Nephron progenitor cell (in vitro differentiated cells): Measurements from ENCODE around the gene JAZF1.

Experiments
- DNase-seq: peaks from one replicate; pipeline ENCODE4 v3.0.0; 2021
- H3K27ac Mint-ChIP-seq: 2 replicates; pipeline ENCODE4 v1.8.0; 2021; ENCODE audit warnings: mild to moderate bottlenecking, moderate library complexity, mixed read lengths
- H3K27me3 Mint-ChIP-seq: 2 replicates; pipeline ENCODE4 v1.8.0; 2021; ENCODE audit warnings: mild to moderate bottlenecking, low read depth, mixed read lengths; ENCODE audit not compliant: poor library complexity
- H3K36me3 Mint-ChIP-seq: 2 replicates; pipeline ENCODE4 v1.8.0; 2021; ENCODE audit warnings: low read depth, mixed read lengths
- H3K4me1 Mint-ChIP-seq: 2 replicates; pipeline ENCODE4 v1.8.0; 2021; ENCODE audit warnings: mixed read lengths
- H3K4me3 Mint-ChIP-seq: 2 replicates; pipeline ENCODE4 v1.8.0; 2021; ENCODE audit warnings: mild to moderate bottlenecking, moderate library complexity, mixed read lengths
- H3K9me3 Mint-ChIP-seq: 2 replicates; pipeline ENCODE4 v1.8.0; 2021; ENCODE audit warnings: mild to moderate bottlenecking, moderate library complexity, mixed read lengths
- CTCF ChIP-seq: fragments of 200-600 bp; sonication (generic); IDR thresholded peaks from 2 replicates; pipeline ENCODE4 v1.5.0; 2021; ENCODE audit warnings: antibody characterized with exemption

The JAZF1 gene

GRCh38 chr7:27840313-27840712 is 340.3 kb downstream of the JAZF1 start:
- no peak for DNase-seq
- H3K4me3 Mint-ChIP-seq = no peak overlapping the region

GRCh38 chr7:27839099-27839498 is 341.5 kb downstream of the JAZF1 start:
- no peak for DNase-seq
- TF ChIP-seq CTCF = no peak
- Mint-ChIP-seq H3K27me3 (peaks cover 7% of the 10 kb centered on the region), H3K36me3 (no peaks in the 10 kb centered on the region), H3K4me1 (peaks cover 70% of the 10 kb centered on the region), H3K27ac (no peak overlapping the region), H3K4me3 (no peak overlapping the region), H3K9me3 (no peaks in the 10 kb centered on the region)

More at GRCh38 chr7:27840313-27840712, 340.3 kb downstream of the JAZF1 start:
- peak overlapping the region; percentile 54 for H3K27ac Mint-ChIP-seq
- no peak for TF ChIP-seq CTCF
- H3K27me3 Mint-ChIP-seq = peaks cover 11% of the 10 kb centered on the region
- H3K36me3 Mint-ChIP-seq = no peaks in the 10 kb centered on the region
- peaks cover 66% of the 10 kb centered on the region for H3K4me1 Mint-ChIP-seq
- no peaks in the 10 kb centered on the region for H3K9me3 Mint-ChIP-seq

- peak overlapping the region; percentile 11 for H3K27ac Mint-ChIP-seq
- H3K27me3 Mint-ChIP-seq = peaks cover 3% of the 10 kb centered on the region
- H3K9me3 Mint-ChIP-seq = no peaks in the 10 kb centered on the region
- no peaks in the 10 kb centered on the region for H3K36me3 Mint-ChIP-seq
- TF ChIP-seq CTCF = no peak
- no peak overlapping the region for H3K4me3 Mint-ChIP-seq
- peaks cover 50% of the 10 kb centered on the region for H3K4me1 Mint-ChIP-seq
- no peak for DNase-seq
Observed at GRCh38 chr7:27836536-27836935, 344.1 kb downstream of the JAZF1 start.

GRCh38 chr7:27835376-27835775 is 345.2 kb downstream of the JAZF1 start:
- Mint-ChIP-seq H3K27me3 (no peaks in the 10 kb centered on the region), H3K27ac (no peak overlapping the region), H3K9me3 (no peaks in the 10 kb centered on the region), H3K4me1 (peaks cover 38% of the 10 kb centered on the region), H3K4me3 (no peak overlapping the region), H3K36me3 (no peaks in the 10 kb centered on the region)
- TF ChIP-seq CTCF = no peak
- DNase-seq = no peak

- Mint-ChIP-seq H3K4me1 (peaks cover 33% of the 10 kb centered on the region), H3K27me3 (no peaks in the 10 kb centered on the region), H3K9me3 (no peaks in the 10 kb centered on the region), H3K36me3 (no peaks in the 10 kb centered on the region), H3K27ac (no peak overlapping the region), H3K4me3 (no peak overlapping the region)
- TF ChIP-seq CTCF = no peak
- DNase-seq = no peak
Observed at GRCh38 chr7:27834179-27834921, 346.2 kb downstream of the JAZF1 start.

- no peak for DNase-seq
- Mint-ChIP-seq H3K4me3 (no peak overlapping the region), H3K4me1 (peaks cover 5% of the 10 kb centered on the region), H3K9me3 (no peaks in the 10 kb centered on the region), H3K27me3 (no peaks in the 10 kb centered on the region), H3K27ac (peak overlapping the region; percentile 40), H3K36me3 (peaks cover 18% of the 10 kb centered on the region)
- TF ChIP-seq CTCF = no peak
Observed at GRCh38 chr7:27826357-27826756, 354.2 kb downstream of the JAZF1 start.
